Measurements from ENCODE around the gene FAM83G. TPM values are rescaled to one million over a fixed set of nuclear protein-coding genes. Genes with fewer than 3 reads are reported as not detected.

Gene FAM83G
- total RNA-seq, 4 donors from 2014 or later = 3.7 to 16.7 (median 11.8) TPM

DNA sequence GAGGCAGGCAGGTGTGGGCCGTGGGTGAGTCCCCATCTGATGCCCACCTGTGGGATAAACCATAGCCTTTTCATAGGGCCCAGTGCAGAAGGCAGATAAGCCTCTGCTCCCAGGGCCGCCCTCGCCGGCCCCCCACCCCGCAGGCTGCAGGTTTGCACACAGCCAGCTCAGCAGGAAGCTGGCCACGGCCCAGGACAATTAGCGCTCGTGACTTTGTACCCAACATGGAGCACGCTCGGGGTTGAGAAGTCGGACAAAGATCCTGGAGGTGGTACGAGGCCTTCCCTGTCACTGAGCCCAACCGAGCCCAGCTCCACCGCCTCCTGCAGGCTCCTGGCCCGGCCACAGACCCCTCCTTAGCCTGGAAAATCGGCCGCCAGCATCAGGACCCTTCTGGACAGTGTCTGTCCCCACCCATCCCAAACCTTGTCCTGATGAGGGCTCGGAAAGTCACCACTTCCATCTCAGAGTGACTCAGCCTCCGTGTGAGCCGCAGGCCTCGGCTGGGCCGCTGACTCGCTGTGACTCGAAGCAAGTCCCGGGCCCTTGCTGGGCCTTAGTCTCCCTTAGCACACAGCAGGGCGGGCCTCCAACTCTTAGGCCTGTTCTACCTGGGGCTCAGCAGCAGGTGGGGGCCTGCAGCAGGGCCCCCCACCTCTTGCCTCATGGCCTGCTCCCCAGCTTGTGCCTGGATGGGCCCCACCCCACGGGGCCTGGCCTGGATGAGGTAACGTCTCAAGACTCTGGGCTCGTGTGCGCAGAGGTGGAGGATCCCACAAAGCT is 22.7 kb downstream of the FAM83G start:
- WGBS = 77% methylated on average over 15 of the region's 30 CpGs
- no peak for DNase-seq (ENCODE audit: extremely low spot score)
- no peak overlapping the region for H3K4me3 ChIP-seq
- no peaks in the 10 kb centered on the region for H3K27me3 ChIP-seq
- no peak for TF ChIP-seq POLR2A (IDR thresholded peaks at IDR 0.05; ENCODE audit: low read depth)
- no peak for TF ChIP-seq POLR2AphosphoS5 (IDR thresholded peaks at IDR 0.05)
- no peak for TF ChIP-seq EP300 (IDR thresholded peaks at IDR 0.05)
- TF ChIP-seq, protein P1, sequence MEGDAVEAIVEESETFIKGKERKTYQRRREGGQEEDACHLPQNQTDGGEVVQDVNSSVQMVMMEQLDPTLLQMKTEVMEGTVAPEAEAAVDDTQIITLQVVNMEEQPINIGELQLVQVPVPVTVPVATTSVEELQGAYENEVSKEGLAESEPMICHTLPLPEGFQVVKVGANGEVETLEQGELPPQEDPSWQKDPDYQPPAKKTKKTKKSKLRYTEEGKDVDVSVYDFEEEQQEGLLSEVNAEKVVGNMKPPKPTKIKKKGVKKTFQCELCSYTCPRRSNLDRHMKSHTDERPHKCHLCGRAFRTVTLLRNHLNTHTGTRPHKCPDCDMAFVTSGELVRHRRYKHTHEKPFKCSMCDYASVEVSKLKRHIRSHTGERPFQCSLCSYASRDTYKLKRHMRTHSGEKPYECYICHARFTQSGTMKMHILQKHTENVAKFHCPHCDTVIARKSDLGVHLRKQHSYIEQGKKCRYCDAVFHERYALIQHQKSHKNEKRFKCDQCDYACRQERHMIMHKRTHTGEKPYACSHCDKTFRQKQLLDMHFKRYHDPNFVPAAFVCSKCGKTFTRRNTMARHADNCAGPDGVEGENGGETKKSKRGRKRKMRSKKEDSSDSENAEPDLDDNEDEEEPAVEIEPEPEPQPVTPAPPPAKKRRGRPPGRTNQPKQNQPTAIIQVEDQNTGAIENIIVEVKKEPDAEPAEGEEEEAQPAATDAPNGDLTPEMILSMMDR (IDR thresholded peaks at IDR 0.05) = no peak
- peaks cover 0 to 28% (median 15%) of the 10 kb centered on the region in 4 donors for H3K36me3 ChIP-seq
- no peaks in the 10 kb centered on the region for H3K4me1 ChIP-seq
- no peak overlapping the region for H3K27ac ChIP-seq (replicated peaks in 1 of 4)
- H3K9me3 ChIP-seq = no peaks in the 10 kb centered on the region
- intact Hi-C loops (cut with DNase I) = no loop called here

DNA sequence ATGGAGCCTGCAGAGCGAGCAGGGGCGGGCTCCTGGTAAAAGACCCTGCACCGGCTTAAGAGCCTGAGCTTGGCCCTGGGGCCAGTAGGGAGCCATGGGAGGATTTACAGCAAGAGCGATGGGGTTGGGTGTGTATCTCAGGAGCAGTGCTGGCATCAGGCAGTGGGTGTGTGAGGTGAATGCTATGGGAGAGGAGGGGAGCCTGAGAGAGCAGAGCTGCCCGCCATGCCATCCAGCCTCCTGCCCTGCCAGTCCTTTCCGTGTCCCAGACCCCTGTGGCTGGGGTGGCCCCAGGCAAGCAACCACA is 23.3 kb downstream of the FAM83G start:
- no peaks in the 10 kb centered on the region for H3K27me3 ChIP-seq
- no peaks in the 10 kb centered on the region for H3K9me3 ChIP-seq
- no peak overlapping the region for H3K27ac ChIP-seq (replicated peaks in 1 of 4)
- no peak for TF ChIP-seq POLR2AphosphoS5 (IDR thresholded peaks at IDR 0.05)
- TF ChIP-seq POLR2A (IDR thresholded peaks at IDR 0.05; ENCODE audit: low read depth) = no peak
- no peak for TF ChIP-seq EP300 (IDR thresholded peaks at IDR 0.05)
- TF ChIP-seq, protein P1 (IDR thresholded peaks at IDR 0.05) = no peak
- intact Hi-C loops (cut with DNase I) = no loop called here
- H3K4me1 ChIP-seq = no peaks in the 10 kb centered on the region
- no peak for DNase-seq (ENCODE audit: extremely low spot score)
- H3K4me3 ChIP-seq = no peak overlapping the region
- WGBS = 95% methylated on average over 6 of the region's 6 CpGs
- peaks cover 0 to 31% (median 16%) of the 10 kb centered on the region in 4 donors for H3K36me3 ChIP-seq

DNA sequence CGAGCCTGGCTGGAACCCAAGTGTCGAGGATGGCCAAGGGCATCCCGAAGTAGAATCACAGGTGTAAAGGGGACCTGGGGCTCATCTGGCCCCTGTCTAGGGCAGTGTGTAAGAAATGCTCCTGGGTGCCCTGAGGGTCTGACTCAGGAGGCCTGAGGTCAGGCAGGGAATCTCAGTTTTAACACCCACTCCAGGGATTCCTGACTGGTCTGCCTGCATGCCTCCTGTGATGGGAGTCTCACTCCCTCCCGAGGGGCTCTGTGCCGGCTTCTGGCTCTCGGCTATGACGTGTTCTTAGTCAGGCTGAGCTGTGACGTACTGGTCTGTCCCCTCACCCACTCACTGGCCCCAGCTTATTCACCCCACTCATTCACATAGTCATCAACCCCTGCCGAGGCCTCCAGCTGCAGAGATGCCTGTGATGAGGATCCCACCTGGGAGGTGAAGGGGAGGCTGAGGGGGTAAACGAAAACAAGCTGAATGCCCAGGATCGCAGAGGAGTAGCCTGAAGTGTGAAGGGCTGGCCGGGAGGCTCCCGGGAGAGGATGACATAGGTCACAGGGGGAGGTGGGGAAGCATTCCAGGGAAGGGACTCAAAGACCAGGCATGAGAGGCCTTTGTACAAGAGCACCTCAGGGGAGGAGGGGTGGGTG is 23.8 kb downstream of the FAM83G start:
- Histone ChIP-seq H3K36me3 (peaks cover 0 to 32% (median 15%) of the 10 kb centered on the region in 4 donors), H3K27me3 (no peaks in the 10 kb centered on the region), H3K27ac (replicated peaks in 1 of 4) (no peak overlapping the region), H3K4me1 (no peaks in the 10 kb centered on the region), H3K9me3 (no peaks in the 10 kb centered on the region), H3K4me3 (no peak overlapping the region)
- WGBS = 78% methylated on average over 13 of the region's 13 CpGs
- DNase-seq (ENCODE audit: extremely low spot score) = no peak
- intact Hi-C loops (cut with DNase I) = no loop called here
- TF ChIP-seq POLR2A (IDR thresholded peaks at IDR 0.05; ENCODE audit: low read depth) = no peak
- no peak for TF ChIP-seq POLR2AphosphoS5 (IDR thresholded peaks at IDR 0.05)
- TF ChIP-seq, protein P1 (IDR thresholded peaks at IDR 0.05) = no peak
- TF ChIP-seq EP300 (IDR thresholded peaks at IDR 0.05) = no peak

DNA sequence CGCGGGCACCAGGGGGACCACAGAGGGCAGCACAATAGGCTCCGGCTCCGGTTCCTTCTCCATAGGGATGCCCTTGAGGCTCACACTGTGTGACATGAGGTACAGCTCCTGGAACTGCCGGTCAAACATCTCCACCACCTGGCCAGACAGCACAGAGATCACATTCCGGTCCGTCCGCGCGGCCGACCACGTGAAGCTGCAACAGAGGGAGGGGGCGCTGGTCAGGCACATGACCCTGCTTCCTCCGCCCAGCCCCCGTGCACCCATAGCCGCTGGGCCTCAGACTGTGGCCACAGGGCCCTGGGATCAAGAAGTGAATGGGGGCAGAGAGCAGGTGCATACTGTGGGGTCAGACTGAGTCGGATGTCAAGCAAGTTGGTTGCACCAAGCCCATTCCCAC is 25.9 kb downstream of the FAM83G start:
- Histone ChIP-seq H3K36me3 (peaks cover 0 to 32% (median 14%) of the 10 kb centered on the region in 4 donors), H3K4me3 (no peak overlapping the region), H3K27me3 (no peaks in the 10 kb centered on the region), H3K9me3 (no peaks in the 10 kb centered on the region), H3K27ac (replicated peaks in 1 of 4) (no peak overlapping the region), H3K4me1 (no peaks in the 10 kb centered on the region)
- TF ChIP-seq EP300 (IDR thresholded peaks at IDR 0.05) (no peak), POLR2AphosphoS5 (IDR thresholded peaks at IDR 0.05) (no peak)
- TF ChIP-seq, protein P1 (IDR thresholded peaks at IDR 0.05) = no peak
- DNase-seq (ENCODE audit: extremely low spot score) = no peak
- 93% methylated on average over 16 of the region's 17 CpGs for WGBS
- intact Hi-C loops (cut with DNase I) = no loop called here
